BJ (cell line): Measurements from ENCODE around the gene RDH14. TPM values are rescaled to one million over a fixed set of nuclear protein-coding genes. Genes with fewer than 3 reads are reported as not detected.

Source experiments
- CTCF ChIA-PET: fragments of 350-600 bp; formaldehyde crosslinking; extraction: SDS; loops from one replicate; lab custom pipeline; 2021; ENCODE audit warnings: antibody characterized with exemption, inconsistent platforms; lab: Yijun Ruan, JAX
- POLR2A ChIA-PET: fragments of 300-600 bp; sonication (Branson Sonifier 250); formaldehyde crosslinking; extraction: SDS; loops from one replicate; lab custom pipeline; 2021; ENCODE audit warnings: antibody characterized with exemption; lab: Charles Lee
- DNase-seq: peaks from one replicate; pipeline ENCODE4 v3.0.0-alpha.2; 2011; ENCODE audit warnings: low read depth
- H3K27me3 ChIP-seq: 2 replicates; pipeline ENCODE4 v1.6.0; 2011; ENCODE audit warnings: low read length; ENCODE audit not compliant: control insufficient read depth, insufficient read depth
- H3K36me3 ChIP-seq: 2 replicates; pipeline ENCODE4 v1.5.1; 2011; ENCODE audit warnings: low read length; ENCODE audit not compliant: control insufficient read depth, insufficient read depth
- H3K4me3 ChIP-seq: 2 replicates; pipeline ENCODE4 v1.5.1; 2011; ENCODE audit warnings: low read depth, mild to moderate bottlenecking, control low read depth, low read length
- CTCF ChIP-seq: IDR thresholded peaks from 2 replicates; pipeline ENCODE4 v1.5.1; 2011; ENCODE audit warnings: low read depth, mild to moderate bottlenecking, control low read depth, inconsistent platforms, low read length, moderate library complexity; ENCODE audit not compliant: insufficient read depth
- polyA plus RNA-seq: library from polyadenylated mRNA; depleted of rRNA; stranded (reverse); fragments of >200 nt; gene quantifications from 2 replicates; pipeline ENCODE4 v1.2.3, GENCODE V29; 2011

The RDH14 gene
- polyA plus RNA-seq, 1 experiment = 13.1 TPM

GRCh38 chr2:18517386-18517785, 43.1 kb downstream of the RDH14 start:
- H3K36me3 ChIP-seq = no peaks in the 10 kb centered on the region
- CTCF ChIA-PET = interaction anchor here (1.1 to 5.1 kb wide), 7 partner anchors 10 to 1346 kb away, joined by 3 to 48 read pairs (median 3); no protein-coding TSS in a partner anchor
- no peak for DNase-seq
- POLR2A ChIA-PET = interaction anchor here (0.5 kb wide), 1 partner anchor 203 kb away, joined by 3 read pairs; no protein-coding TSS in a partner anchor
- TF ChIP-seq CTCF = no peak
- H3K4me3 ChIP-seq = no peak overlapping the region
- H3K27me3 ChIP-seq = no peaks in the 10 kb centered on the region

GRCh38 chr2:18516112-18516511, 44.3 kb downstream of the RDH14 start:
- no peaks in the 10 kb centered on the region for H3K36me3 ChIP-seq
- TF ChIP-seq CTCF = no peak
- POLR2A ChIA-PET = interaction anchor here (0.6 kb wide), 1 partner anchor 79 kb away, joined by 3 read pairs; no protein-coding TSS in a partner anchor
- peak; percentile 43 for DNase-seq
- H3K4me3 ChIP-seq = no peak overlapping the region
- H3K27me3 ChIP-seq = no peaks in the 10 kb centered on the region
- CTCF ChIA-PET = interaction anchor here (0.7 to 3.0 kb wide), 6 partner anchors 73 to 1347 kb away, joined by 3 to 10 read pairs (median 3); no protein-coding TSS in a partner anchor

- no peaks in the 10 kb centered on the region for H3K27me3 ChIP-seq
- H3K36me3 ChIP-seq = no peaks in the 10 kb centered on the region
- no peak for DNase-seq
- no peak for TF ChIP-seq CTCF
- H3K4me3 ChIP-seq = no peak overlapping the region
- CTCF ChIA-PET = interaction anchor here (1.1 kb wide), 1 partner anchor 128 kb away, joined by 3 read pairs; no protein-coding TSS in a partner anchor
- POLR2A ChIA-PET = interaction anchor here (0.7 kb wide), 1 partner anchor 149 kb away, joined by 5 read pairs; no protein-coding TSS in a partner anchor
These were observed 45.7 kb downstream of the RDH14 start for GRCh38 chr2:18514526-18515461.

GRCh38 chr2:18510775-18511174, 49.7 kb downstream of the RDH14 start:
- no peak for TF ChIP-seq CTCF
- DNase-seq = no peak
- ChIA-PET POLR2A (no interaction called here), CTCF (interaction anchor here (0.6 to 2.0 kb wide), 3 partner anchors 10 to 74 kb away, joined by 4 to 5 read pairs (median 5); no protein-coding TSS in a partner anchor)
- Histone ChIP-seq H3K36me3 (no peaks in the 10 kb centered on the region), H3K27me3 (no peaks in the 10 kb centered on the region), H3K4me3 (no peak overlapping the region)
